Activated naive CD8-positive, alpha-beta T cell treated with anti-CD3 and anti-CD28 coated beads, Interleukin-2, amount 10 ng/mL, durations not matched to agents 7 days and 5 days (primary cell): Measurements from ENCODE around the gene SLC38A8. TPM values are rescaled to one million over a fixed set of nuclear protein-coding genes. Genes with fewer than 3 reads are reported as not detected.

Experiments
- ATAC-seq: fragments of 150-1000 bp; cut with Tn5 transposase; one replicate; pipeline ENCODE4 v1.10.0; 2021; ENCODE audit warnings: low read depth, moderate library complexity
- POLR2A ChIA-PET: fragments of 350-600 bp; sonication (Branson Sonifier 250); formaldehyde crosslinking; loops from one replicate; lab custom pipeline; 2021; ENCODE audit warnings: antibody characterized with exemption; lab: Charles Lee
- DNase-seq: peaks from one replicate; pipeline ENCODE4 v3.0.0; 2021
- H3K27ac Mint-ChIP-seq: one replicate; pipeline ENCODE4 v1.8.0; 2022; ENCODE audit warnings: mild to moderate bottlenecking, mixed read lengths
- H3K27me3 Mint-ChIP-seq: one replicate; pipeline ENCODE4 v1.8.0; 2022; ENCODE audit warnings: mild to moderate bottlenecking, moderate library complexity, mixed read lengths
- H3K36me3 Mint-ChIP-seq: one replicate; pipeline ENCODE4 v1.8.0; 2021; ENCODE audit warnings: mild to moderate bottlenecking, mixed read lengths
- H3K4me1 Mint-ChIP-seq: one replicate; pipeline ENCODE4 v1.8.0; 2021; ENCODE audit warnings: mixed read lengths
- H3K4me3 Mint-ChIP-seq: one replicate; pipeline ENCODE4 v1.8.0; 2022; ENCODE audit warnings: mild to moderate bottlenecking, moderate library complexity, mixed read lengths
- H3K9me3 Mint-ChIP-seq: one replicate; pipeline ENCODE4 v1.8.0; 2021; ENCODE audit warnings: mixed read lengths
- total RNA-seq, 2 experiments: library from RNA; stranded (reverse); gene quantifications; one replicate each; pipeline ENCODE4 v1.2.3, GENCODE V29; 2021

The SLC38A8 gene
- total RNA-seq, 2 experiments from 2014 or later: not detected

DNA sequence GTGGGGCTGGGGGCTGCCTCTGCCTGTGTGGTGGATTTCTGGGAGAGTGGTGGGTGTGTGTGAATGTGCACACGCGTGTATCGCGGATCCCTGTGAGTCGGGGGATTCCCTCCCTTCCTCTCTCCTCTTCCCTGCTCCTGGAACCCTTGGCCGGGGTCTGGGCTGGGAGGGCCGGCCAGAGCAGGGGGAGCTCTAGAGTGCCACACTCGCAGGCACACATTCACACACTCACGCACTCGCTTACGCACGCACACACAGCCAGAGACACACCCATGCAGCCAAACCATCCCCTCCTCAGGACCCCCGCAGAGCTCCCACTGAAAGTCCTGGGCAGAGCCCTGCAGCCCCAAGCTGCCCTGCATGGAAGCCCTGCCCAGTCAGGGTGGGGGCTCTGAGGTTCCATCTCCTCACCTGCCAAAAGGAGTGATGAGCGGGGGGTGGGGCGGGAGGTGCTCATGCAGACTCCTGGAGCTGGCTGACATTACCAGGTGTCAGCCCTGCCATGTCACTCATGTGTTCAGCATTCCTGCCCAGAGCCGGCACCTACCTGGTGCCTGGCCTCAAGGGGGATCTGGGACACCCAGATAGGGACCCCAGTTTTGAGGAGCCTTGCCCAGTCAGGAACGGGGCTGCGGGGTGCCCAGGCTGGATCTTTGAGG, 72.7 kb downstream of the SLC38A8 start:
- Mint-ChIP-seq H3K27me3 (peaks cover 21% of the 10 kb centered on the region), H3K9me3 (no peaks in the 10 kb centered on the region), H3K4me3 (peak overlapping the region; percentile 8), H3K4me1 (peaks cover 2% of the 10 kb centered on the region), H3K36me3 (no peaks in the 10 kb centered on the region), H3K27ac (no peak overlapping the region)
- DNase-seq (no peak), ATAC-seq (no peak)
- POLR2A ChIA-PET: no interaction called here

- no peaks in the 10 kb centered on the region for H3K36me3 Mint-ChIP-seq
- peaks cover 2% of the 10 kb centered on the region for H3K4me1 Mint-ChIP-seq
- peak overlapping the region; percentile 8 for H3K4me3 Mint-ChIP-seq
- POLR2A ChIA-PET: no interaction called here
- ATAC-seq (no peak), DNase-seq (no peak)
- H3K27ac Mint-ChIP-seq: no peak overlapping the region
- peaks cover 16% of the 10 kb centered on the region for H3K27me3 Mint-ChIP-seq
- no peaks in the 10 kb centered on the region for H3K9me3 Mint-ChIP-seq
Measured at GRCh38 chr16:83968891-83969649, 73.5 kb downstream of the SLC38A8 start.

DNA sequence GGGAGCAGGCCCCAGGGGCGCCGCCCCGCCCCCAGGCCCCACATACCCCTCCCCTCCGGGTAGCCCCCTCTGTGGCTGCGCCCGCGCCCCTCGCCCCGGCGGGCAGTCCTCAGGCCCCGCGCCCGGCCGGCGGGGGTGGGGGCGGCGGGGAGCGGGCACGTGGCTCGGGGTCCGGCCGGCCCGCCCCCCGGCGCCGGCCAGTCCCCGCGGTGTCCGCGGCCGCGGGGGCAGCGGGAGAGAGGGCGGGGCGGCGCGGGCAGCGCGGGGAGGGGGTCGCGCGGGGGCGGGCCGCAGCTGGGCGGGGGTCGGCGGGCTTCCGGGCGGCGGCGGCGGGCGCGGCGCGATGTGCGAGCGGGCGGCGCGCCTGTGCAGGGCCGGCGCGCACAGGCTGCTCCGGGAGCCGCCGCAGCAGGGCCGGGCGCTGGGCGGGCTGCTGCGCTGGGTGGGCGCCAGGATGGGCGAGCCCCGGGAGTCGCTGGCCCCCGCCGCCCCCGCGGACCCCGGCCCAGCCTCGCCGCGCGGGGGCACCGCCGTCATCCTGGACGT, 74.2 kb downstream of the SLC38A8 start:
- Mint-ChIP-seq H3K4me3 (no peak overlapping the region), H3K4me1 (peaks cover 2% of the 10 kb centered on the region), H3K27ac (no peak overlapping the region), H3K27me3 (peaks cover 16% of the 10 kb centered on the region), H3K36me3 (no peaks in the 10 kb centered on the region), H3K9me3 (no peaks in the 10 kb centered on the region)
- POLR2A ChIA-PET: no interaction called here
- no peak for DNase-seq
- no peak for ATAC-seq

DNA sequence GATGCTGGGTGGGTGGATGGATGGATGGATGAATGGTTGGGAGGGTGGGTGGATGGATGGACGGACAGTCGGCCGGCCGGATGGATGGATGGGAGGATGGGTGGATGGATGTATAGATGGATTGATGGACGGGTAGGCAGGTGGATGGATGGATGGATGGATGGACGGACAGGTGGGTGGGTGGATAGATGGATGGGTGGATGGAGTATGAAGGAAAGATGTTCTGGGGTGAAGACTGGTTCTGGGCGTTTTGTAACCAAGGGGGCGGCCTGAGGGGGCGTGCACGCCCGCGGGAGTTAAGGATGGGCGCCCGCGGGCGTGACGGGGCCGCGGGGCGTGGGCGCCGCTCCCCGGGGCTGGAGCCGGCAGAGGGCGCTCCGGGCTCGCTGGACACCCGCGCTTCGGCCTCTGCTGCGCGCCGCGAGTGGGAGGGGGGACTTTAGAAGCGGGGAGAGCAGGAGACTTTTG, 74.7 kb downstream of the SLC38A8 start, which contains the start of gene NECAB2:
NECAB2 (plus strand) TSS at position 407 of the 468 bp plus-strand sequence. CDS start 405 bp downstream, outside the sequence.
- Mint-ChIP-seq H3K36me3 (no peaks in the 10 kb centered on the region), H3K27ac (peak within 1 kb of the TSS; percentile 74), H3K4me1 (peaks cover 2% of the 10 kb centered on the region), H3K4me3 (peak within 1 kb of the TSS; percentile 61), H3K9me3 (no peaks in the 10 kb centered on the region), H3K27me3 (peaks cover 16% of the 10 kb centered on the region)
- POLR2A ChIA-PET: no interaction called here
- DNase-seq (peak; percentile 60), ATAC-seq (no peak)

GRCh38 chr16:83967091-83967490, 75.5 kb downstream of the SLC38A8 start:
- ATAC-seq (no peak), DNase-seq (no peak)
- no peaks in the 10 kb centered on the region for H3K9me3 Mint-ChIP-seq
- no peaks in the 10 kb centered on the region for H3K36me3 Mint-ChIP-seq
- POLR2A ChIA-PET: no interaction called here
- H3K4me1 Mint-ChIP-seq: peaks cover 2% of the 10 kb centered on the region
- no peak overlapping the region for H3K27ac Mint-ChIP-seq
- H3K27me3 Mint-ChIP-seq: peaks cover 16% of the 10 kb centered on the region
- no peak overlapping the region for H3K4me3 Mint-ChIP-seq

- Mint-ChIP-seq H3K9me3 (no peaks in the 10 kb centered on the region), H3K27me3 (peaks cover 16% of the 10 kb centered on the region), H3K4me3 (no peak overlapping the region), H3K4me1 (peaks cover 2% of the 10 kb centered on the region), H3K27ac (no peak overlapping the region), H3K36me3 (no peaks in the 10 kb centered on the region)
- POLR2A ChIA-PET: no interaction called here
- ATAC-seq (no peak), DNase-seq (no peak)
Measured at GRCh38 chr16:83966153-83966696, 76.4 kb downstream of the SLC38A8 start.

- Mint-ChIP-seq H3K4me3 (no peak overlapping the region), H3K36me3 (no peaks in the 10 kb centered on the region), H3K27ac (no peak overlapping the region), H3K4me1 (peaks cover 2% of the 10 kb centered on the region), H3K9me3 (no peaks in the 10 kb centered on the region), H3K27me3 (peaks cover 14% of the 10 kb centered on the region)
- ATAC-seq (no peak), DNase-seq (no peak)
- POLR2A ChIA-PET: no interaction called here
Measured at GRCh38 chr16:83965444-83966152, 77.0 kb downstream of the SLC38A8 start.

DNA sequence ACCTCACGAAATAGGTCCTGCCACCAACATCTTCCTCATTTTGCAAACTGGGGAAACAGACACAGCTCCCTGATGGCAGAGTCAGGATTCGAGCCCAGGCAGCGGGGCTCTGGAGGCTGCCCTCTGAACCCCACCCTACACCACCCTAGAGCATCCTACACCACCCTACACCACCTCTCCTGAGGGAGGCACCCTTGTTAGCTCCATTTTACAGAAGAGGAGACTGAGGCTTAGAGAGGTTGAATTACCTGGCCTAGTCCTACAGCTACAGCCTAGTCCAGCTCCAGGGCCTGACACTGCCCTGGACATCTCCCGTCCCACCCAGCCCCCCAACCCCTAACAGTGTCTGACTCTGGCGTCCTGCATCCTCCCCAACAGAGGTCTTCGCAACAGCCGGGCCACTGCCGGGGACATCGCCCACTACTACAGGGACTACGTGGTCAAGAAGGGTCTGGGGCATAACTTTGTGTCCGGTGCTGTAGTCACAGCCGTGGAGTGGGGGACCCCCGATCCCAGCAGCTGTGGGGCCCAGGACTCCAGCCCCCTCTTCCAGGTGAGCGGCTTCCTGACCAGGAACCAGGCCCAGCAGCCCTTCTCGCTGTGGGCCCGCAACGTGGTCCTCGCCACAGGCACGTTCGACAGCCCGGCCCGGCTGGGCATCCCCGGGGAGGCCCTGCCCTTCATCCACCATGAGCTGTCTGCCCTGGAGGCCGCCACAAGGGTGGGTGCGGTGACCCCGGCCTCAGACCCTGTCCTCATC, 77.7 kb downstream of the SLC38A8 start:
- Mint-ChIP-seq H3K36me3 (no peaks in the 10 kb centered on the region), H3K9me3 (no peaks in the 10 kb centered on the region), H3K4me3 (no peak overlapping the region), H3K27ac (no peak overlapping the region), H3K4me1 (peaks cover 2% of the 10 kb centered on the region), H3K27me3 (peaks cover 10% of the 10 kb centered on the region)
- DNase-seq: no peak
- POLR2A ChIA-PET: no interaction called here
- no peak for ATAC-seq

DNA sequence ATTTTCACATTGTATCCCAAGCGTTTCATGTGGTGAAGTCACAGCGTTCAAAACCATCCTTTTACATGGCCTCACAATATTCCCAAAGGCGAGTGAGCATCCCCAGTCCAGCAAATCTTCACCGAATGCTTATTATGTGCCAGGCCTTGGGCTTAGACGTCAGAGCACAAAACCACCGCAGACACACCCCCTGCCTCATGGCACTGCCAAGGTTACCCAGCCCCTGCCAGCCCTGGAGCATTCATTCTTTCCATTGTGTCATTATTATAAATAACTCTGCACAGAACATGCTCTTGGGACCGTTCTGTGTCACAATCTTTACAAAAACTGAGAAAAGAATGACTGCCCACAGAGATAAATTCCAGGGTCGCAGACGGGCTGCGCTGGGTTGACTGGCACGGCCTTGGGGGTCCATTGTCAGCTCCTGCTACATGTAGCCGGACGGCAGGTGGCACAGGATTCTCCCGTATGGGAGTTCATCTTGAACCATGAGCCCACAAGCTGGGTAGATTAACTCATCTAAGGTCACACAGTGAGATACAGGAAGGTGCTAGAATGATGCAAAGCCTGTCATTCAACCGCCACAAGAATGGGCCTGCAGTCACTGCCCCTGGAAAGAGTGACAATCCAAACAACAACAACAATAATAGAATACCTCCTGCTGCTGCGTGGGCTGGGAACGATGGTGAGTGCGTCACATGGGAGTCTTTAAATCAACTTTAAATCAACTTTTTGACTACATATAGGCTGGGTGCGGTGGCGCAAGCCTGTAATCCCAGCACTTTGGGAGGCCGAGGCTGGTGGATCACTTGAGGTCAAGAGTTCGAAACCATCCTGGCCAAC, 79.1 kb downstream of the SLC38A8 start:
- no peak overlapping the region for H3K27ac Mint-ChIP-seq
- H3K9me3 Mint-ChIP-seq: no peaks in the 10 kb centered on the region
- no peak for ATAC-seq
- DNase-seq: no peak
- peaks cover 2% of the 10 kb centered on the region for H3K4me1 Mint-ChIP-seq
- H3K36me3 Mint-ChIP-seq: no peaks in the 10 kb centered on the region
- POLR2A ChIA-PET: no interaction called here
- no peak overlapping the region for H3K4me3 Mint-ChIP-seq
- peaks cover 2% of the 10 kb centered on the region for H3K27me3 Mint-ChIP-seq

DNA sequence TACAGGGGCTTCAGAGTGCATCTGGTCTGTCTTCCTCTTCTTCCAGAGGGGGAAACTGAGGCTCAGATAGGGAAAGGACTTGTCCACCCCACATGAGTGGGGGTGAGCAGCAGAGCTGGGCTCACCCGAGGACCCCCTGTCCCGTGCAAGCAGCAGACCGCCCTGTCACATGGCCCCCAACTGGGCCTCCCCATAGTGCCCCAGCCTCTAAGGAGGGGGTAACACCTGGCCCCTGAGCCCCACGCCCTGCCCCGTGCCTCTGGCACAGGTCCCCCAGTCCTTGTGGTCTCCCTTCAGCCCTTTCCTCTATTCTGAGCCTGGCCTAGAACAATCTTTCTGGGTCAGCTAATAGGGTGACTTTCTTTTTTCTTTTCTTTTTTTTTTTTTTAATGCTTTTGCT, 81.0 kb downstream of the SLC38A8 start:
- H3K27ac Mint-ChIP-seq: no peak overlapping the region
- DNase-seq (no peak), ATAC-seq (no peak)
- no peaks in the 10 kb centered on the region for H3K27me3 Mint-ChIP-seq
- H3K9me3 Mint-ChIP-seq: no peaks in the 10 kb centered on the region
- POLR2A ChIA-PET: no interaction called here
- no peak overlapping the region for H3K4me3 Mint-ChIP-seq
- H3K4me1 Mint-ChIP-seq: no peaks in the 10 kb centered on the region
- no peaks in the 10 kb centered on the region for H3K36me3 Mint-ChIP-seq

GRCh38 chr16:83960521-83961249, 81.9 kb downstream of the SLC38A8 start:
- Mint-ChIP-seq H3K27me3 (no peaks in the 10 kb centered on the region), H3K27ac (no peak overlapping the region), H3K36me3 (no peaks in the 10 kb centered on the region), H3K4me1 (no peaks in the 10 kb centered on the region), H3K4me3 (no peak overlapping the region), H3K9me3 (no peaks in the 10 kb centered on the region)
- ATAC-seq (no peak), DNase-seq (no peak)
- POLR2A ChIA-PET: no interaction called here
